ENCODE results near the gene CD109.
"Not testable (repeated sequence)": the region's sequence is repeated elsewhere in the genome, so short reads cannot be mapped to it uniquely, and the experiment has no call there.

Gene CD109

DNA sequence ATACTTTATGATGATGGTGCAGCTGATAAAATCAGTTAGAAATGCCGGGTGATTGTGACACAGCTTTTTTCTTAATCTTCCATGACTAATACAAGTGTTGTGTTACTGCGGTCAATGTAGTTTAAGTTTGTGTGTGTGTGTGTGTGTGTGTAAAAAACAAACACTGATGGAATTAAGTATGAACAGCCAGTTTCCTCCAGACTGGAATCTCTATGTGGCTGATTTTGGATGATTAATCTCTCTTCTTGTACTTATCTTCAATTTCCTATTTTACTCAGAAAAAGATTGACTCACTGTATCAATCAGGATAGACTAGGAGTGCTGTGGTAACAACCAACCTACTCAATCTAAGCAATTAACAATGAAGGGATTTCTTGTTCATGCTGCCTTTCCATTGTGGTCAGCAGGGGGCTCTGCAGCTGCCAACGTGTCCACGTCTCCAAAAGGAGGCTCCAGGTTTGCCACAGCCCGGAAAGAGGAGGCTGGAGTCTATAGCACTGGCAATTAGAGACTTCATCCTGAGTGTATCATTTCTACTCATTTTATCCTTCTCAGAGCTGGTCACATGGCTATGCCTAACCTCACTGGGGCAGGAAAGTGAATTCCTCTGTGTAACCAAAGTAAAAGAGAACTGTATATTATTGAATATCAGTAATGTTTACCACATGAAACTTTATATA, 107.7 kb downstream of the CD109 start:
- no peak for DNase-seq (ENCODE audit: insufficient read length, low spot score)
- no peak for FAIRE-seq
- TF ChIP-seq, protein P1, sequence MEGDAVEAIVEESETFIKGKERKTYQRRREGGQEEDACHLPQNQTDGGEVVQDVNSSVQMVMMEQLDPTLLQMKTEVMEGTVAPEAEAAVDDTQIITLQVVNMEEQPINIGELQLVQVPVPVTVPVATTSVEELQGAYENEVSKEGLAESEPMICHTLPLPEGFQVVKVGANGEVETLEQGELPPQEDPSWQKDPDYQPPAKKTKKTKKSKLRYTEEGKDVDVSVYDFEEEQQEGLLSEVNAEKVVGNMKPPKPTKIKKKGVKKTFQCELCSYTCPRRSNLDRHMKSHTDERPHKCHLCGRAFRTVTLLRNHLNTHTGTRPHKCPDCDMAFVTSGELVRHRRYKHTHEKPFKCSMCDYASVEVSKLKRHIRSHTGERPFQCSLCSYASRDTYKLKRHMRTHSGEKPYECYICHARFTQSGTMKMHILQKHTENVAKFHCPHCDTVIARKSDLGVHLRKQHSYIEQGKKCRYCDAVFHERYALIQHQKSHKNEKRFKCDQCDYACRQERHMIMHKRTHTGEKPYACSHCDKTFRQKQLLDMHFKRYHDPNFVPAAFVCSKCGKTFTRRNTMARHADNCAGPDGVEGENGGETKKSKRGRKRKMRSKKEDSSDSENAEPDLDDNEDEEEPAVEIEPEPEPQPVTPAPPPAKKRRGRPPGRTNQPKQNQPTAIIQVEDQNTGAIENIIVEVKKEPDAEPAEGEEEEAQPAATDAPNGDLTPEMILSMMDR (IDR thresholded peaks at IDR 0.05; ENCODE audit: insufficient read depth, missing control alignments) = peak; percentile 48

DNA sequence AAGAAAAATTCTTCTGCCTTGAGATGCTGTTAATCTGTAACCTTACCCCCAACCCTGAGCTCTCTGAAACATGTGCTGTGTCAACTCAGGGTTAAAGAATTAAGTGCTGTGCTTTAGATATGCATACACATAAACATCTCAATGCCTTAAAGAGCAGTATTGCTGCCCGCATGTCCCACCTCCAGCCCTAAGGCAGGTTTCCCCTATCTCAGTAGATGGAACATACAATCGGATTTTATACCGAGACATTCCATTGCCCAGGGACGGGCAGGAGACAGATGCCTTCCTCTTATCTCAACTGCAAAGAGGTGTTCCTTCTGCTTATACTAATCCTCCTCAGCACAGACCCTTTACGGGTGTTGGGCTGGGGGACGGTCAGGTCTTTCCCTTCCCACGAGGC, 109.2 kb downstream of the CD109 start:
- not testable (repeated sequence) for FAIRE-seq; DNase-seq (ENCODE audit: insufficient read length, low spot score)

DNA sequence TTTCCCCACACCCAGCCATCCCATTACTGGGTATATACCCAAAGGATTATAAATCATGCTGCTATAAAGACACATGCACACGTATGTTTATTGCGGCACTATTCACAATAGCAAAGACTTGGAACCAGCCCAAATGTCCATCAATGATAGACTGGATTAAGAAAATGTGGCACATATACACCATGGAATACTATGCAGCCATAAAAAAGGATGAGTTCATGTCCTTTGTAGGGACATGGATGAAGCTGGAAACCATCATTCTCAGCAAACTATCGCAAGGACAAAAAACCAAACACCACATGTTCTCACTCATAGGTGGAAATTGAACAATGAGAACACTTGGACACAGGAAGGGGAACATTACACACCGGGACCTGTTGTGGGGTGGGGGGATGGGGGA, 110.0 kb downstream of the CD109 start:
- not testable (repeated sequence) for FAIRE-seq

DNA sequence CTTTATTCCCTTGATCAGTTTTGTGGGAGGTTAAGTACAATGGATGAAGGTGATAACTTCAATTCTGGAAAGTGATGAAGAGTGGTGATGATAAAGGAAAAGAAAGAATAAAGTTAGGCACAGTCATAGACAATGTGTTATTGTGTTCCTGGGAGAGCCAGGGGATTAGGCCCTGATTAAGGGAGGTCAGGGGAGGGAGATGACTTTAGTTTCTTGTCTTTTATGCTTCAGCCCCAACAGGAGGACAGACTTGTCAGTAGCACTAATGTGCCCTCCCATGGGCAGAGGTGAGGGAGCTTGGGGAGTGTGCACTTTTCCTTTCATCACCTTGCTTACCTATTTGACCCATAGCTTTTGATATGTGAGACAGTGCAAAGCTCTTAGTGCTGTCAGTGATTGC, 115.7 kb downstream of the CD109 start:
- TF ChIP-seq, protein P1 (IDR thresholded peaks at IDR 0.05; ENCODE audit: insufficient read depth, missing control alignments) = no peak
- no peak for DNase-seq (ENCODE audit: insufficient read length, low spot score)
- no peak for FAIRE-seq

More for the DNA sequence above, 110.0 kb downstream of the CD109 start:
- DNase-seq (ENCODE audit: insufficient read length, low spot score) = not testable (repeated sequence)

DNA sequence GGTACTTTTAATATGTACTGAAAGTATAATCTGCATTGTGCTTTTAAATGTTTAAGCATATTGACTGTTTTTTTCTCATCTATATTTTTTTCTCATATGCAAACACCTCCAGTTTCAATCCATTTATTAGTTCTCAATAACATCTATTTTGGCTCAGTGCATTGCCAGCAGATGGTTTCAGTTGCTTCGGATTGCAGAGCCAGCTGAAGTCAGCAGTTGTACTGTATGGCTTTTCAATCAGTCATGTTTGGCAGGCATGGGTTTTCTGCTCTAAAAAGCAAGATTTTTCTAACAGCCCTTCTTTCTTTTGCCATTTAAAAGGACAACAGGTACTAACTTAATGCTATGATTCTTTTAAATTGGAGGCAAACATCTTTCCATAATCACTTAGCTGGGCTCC, 121.2 kb downstream of the CD109 start:
- TF ChIP-seq, protein P1 (IDR thresholded peaks at IDR 0.05; ENCODE audit: insufficient read depth, missing control alignments) = no peak
- DNase-seq (ENCODE audit: insufficient read length, low spot score) (no peak), FAIRE-seq (no peak)

DNA sequence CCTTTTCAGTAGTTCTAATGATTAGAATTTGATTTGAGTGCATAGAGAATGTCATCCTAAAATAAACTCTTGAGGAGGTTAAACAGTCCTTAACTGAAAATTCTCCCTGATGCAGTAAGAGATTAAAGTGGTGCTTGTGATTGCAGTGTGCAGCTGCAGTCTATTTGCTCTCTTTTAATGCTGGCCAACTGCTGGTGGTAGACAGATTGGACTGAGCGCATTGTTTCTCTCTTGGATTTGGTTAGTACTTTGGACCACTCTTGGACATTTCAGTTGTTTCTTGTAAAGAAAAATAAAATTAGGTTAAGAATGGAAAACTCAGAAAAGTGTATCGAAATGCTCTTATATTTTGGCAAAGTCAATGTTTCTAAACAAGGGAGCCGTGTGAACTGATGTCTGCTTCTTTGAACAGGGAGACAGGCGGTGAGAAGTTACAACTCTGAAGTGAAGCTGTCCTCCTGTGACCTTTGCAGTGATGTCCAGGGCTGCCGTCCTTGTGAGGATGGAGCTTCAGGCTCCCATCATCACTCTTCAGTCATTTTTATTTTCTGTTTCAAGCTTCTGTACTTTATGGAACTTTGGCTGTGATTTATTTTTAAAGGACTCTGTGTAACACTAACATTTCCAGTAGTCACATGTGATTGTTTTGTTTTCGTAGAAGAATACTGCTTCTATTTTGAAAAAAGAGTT, 127.2 kb downstream of the CD109 start:
- TF ChIP-seq, protein P1 (IDR thresholded peaks at IDR 0.05; ENCODE audit: insufficient read depth, missing control alignments) = no peak
- FAIRE-seq = no peak
- DNase-seq (ENCODE audit: insufficient read length, low spot score) = no peak

DNA sequence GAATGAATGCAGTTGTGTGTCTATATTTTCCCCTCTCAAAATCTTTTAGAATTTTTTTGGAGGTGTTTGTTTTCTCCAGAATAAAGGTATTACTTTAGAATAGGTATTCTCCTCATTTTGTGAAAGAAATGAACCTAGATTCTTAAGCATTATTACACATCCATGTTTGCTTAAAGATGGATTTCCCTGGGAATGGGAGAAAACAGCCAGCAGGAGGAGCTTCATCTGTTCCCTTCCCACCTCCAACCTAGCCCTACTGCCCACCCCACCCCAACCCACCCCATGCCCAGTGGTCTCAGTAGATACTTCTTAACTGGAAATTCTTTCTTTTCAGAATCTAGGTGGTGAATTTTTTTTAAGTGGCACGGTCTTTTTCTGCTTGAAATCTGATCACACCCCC, 127.8 kb downstream of the CD109 start:
- TF ChIP-seq, protein P1 (IDR thresholded peaks at IDR 0.05; ENCODE audit: insufficient read depth, missing control alignments) = no peak
- no peak for DNase-seq (ENCODE audit: insufficient read length, low spot score)
- no peak for FAIRE-seq

DNA sequence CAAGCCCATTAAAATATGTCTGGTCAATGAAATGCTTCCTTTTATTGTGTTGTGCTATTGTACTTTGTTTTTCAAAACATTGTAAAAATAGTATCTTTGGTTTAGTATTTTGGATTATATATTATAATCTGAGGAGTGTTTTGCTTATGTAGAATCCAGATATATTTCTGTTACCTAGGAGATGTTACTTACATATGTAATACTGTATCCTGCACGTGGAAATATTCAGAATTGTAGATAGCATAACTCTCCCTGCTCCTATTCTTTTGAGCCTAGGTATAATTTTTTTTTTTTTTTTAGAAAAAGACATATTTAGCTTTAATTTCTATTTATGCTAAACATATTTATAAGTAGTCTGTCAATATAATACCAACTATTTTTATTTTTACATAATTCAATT, 130.6 kb downstream of the CD109 start:
- TF ChIP-seq, protein P1 (IDR thresholded peaks at IDR 0.05; ENCODE audit: insufficient read depth, missing control alignments) = no peak
- DNase-seq (ENCODE audit: insufficient read length, low spot score) = no peak
- FAIRE-seq = no peak
